Cardiac muscle cell (in vitro differentiated cells and primary cell): Measurements from ENCODE around the gene PIGA. TPM values are rescaled to one million over a fixed set of nuclear protein-coding genes. Genes with fewer than 3 reads are reported as not detected.
"Not testable (repeated sequence)": the region's sequence is repeated elsewhere in the genome, so short reads cannot be mapped to it uniquely, and the experiment has no call there.

Experiments
- DNase-seq, 2 donors: peaks; one replicate each; pipeline versions ENCODE4 v3.0.0 to v3.0.0-alpha.2; 2010 to 2017; ENCODE audit warnings: low read depth in 1 of 2, low spot score in 1 of 2
- H3K27ac ChIP-seq: fragments of 200-600 bp; sonication (generic); 2 replicates; pipeline ENCODE4 v1.5.1; 2016
- H3K27me3 ChIP-seq: fragments of 200-600 bp; sonication (generic); 2 replicates; pipeline ENCODE4 v1.6.0; 2016; ENCODE audit warnings: control low read depth
- H3K36me3 ChIP-seq: fragments of 200-600 bp; sonication (generic); 2 replicates; pipeline ENCODE4 v1.5.1; 2016; ENCODE audit warnings: control low read depth
- H3K4me1 ChIP-seq: fragments of 200-600 bp; sonication (generic); 2 replicates; pipeline ENCODE4 v1.8.1; 2017; ENCODE audit warnings: low read depth, mild to moderate bottlenecking, mixed run types
- H3K4me3 ChIP-seq: fragments of 200-600 bp; sonication (generic); 2 replicates; pipeline ENCODE4 v1.5.1; 2016; ENCODE audit warnings: mild to moderate bottlenecking
- H3K9me3 ChIP-seq: fragments of 200-600 bp; sonication (generic); 2 replicates; pipeline ENCODE4 v1.5.1; 2017; ENCODE audit warnings: low read depth, mild to moderate bottlenecking, control low read depth
- polyA plus RNA-seq: library from polyadenylated mRNA; unstranded; fragments of >200 nt; fragmentation: Nextera tagmentation; extraction: Ambion mirVana; gene quantifications from 2 replicates; pipeline ENCODE4 v1.2.1, GENCODE V29; 2016
- total RNA-seq: library from RNA; depleted of rRNA; stranded (reverse); fragments of >200 nt; gene quantifications from 2 replicates; pipeline ENCODE4 v1.2.3, GENCODE V29; 2016
- TF ChIP-seq, protein P1 (sequence below): IDR thresholded peaks from 2 replicates; pipeline ENCODE4 v1.5.1; 2012; ENCODE audit warnings: low read depth, mild to moderate bottlenecking, low read length

PIGA gene
- total and polyA plus RNA-seq, 2 experiments from 2014 or later: 6.7 to 12.3 TPM

DNA sequence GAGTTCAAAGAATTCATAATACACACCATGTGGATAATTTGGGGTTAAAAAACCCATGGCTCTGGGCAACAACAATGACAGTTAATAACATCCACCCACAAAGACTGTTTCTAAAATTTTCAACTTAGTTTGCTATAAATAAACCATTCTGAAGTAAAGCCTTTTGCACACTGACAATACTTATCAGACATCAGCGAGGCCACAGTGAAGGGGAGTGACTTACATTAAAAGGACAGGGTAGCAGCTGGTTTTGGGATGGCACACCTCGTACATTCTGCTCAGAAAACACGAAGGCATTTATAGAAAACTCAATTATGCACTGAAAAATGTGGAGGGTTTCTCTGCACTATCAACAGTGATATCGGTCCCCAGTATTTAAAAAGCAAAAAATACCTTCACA is 15.0 kb downstream of the PIGA start:
- no peak for DNase-seq
- H3K27ac ChIP-seq: peak overlapping the region; percentile 56
- H3K4me1 ChIP-seq: peaks cover 6% of the 10 kb centered on the region
- H3K4me3 ChIP-seq: no peak overlapping the region
- TF ChIP-seq, protein P1, sequence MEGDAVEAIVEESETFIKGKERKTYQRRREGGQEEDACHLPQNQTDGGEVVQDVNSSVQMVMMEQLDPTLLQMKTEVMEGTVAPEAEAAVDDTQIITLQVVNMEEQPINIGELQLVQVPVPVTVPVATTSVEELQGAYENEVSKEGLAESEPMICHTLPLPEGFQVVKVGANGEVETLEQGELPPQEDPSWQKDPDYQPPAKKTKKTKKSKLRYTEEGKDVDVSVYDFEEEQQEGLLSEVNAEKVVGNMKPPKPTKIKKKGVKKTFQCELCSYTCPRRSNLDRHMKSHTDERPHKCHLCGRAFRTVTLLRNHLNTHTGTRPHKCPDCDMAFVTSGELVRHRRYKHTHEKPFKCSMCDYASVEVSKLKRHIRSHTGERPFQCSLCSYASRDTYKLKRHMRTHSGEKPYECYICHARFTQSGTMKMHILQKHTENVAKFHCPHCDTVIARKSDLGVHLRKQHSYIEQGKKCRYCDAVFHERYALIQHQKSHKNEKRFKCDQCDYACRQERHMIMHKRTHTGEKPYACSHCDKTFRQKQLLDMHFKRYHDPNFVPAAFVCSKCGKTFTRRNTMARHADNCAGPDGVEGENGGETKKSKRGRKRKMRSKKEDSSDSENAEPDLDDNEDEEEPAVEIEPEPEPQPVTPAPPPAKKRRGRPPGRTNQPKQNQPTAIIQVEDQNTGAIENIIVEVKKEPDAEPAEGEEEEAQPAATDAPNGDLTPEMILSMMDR: no peak
- no peaks in the 10 kb centered on the region for H3K27me3 ChIP-seq
- H3K9me3 ChIP-seq: no peaks in the 10 kb centered on the region
- H3K36me3 ChIP-seq: no peaks in the 10 kb centered on the region

DNA sequence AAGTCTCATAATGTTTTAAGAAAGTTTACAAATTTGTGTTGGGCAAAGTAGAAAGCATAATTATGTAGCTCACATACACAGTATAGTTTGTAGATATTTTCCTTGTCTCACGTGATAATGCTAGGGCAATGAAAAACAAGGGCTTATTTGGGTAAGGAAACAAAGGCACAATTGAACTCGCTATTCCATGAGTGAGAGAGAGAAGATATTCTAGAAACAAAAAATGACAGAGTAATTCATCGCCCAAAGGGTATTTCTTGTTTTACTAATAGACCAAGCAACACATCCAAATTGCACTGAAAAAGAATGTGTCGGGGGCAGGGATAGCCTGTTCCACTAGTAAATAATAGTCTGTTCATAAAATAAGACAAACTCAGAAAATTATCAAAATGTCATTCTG is 16.2 kb downstream of the PIGA start:
- H3K4me3 ChIP-seq: no peak overlapping the region
- TF ChIP-seq, protein P1: no peak
- H3K36me3 ChIP-seq: no peaks in the 10 kb centered on the region
- peaks cover 10% of the 10 kb centered on the region for H3K4me1 ChIP-seq
- no peak for DNase-seq
- H3K27ac ChIP-seq: no peak overlapping the region
- no peaks in the 10 kb centered on the region for H3K9me3 ChIP-seq
- H3K27me3 ChIP-seq: no peaks in the 10 kb centered on the region

GRCh38 chrX:15315509-15315908 is 19.8 kb downstream of the PIGA start, which contains the start of gene ASB11:
ASB11 (minus strand) TSS chrX:15315640; CDS start chrX:15315605, 35 bp downstream.
- Histone ChIP-seq H3K36me3 (no peaks in the 10 kb centered on the region), H3K4me3 (no peak within 1 kb of the TSS), H3K27ac (no peak within 1 kb of the TSS), H3K9me3 (no peaks in the 10 kb centered on the region), H3K4me1 (peaks cover 11% of the 10 kb centered on the region), H3K27me3 (no peaks in the 10 kb centered on the region)
- DNase-seq: no peak
- TF ChIP-seq, protein P1: no peak

- no peak for DNase-seq
- Histone ChIP-seq H3K4me3 (no peak overlapping the region), H3K9me3 (no peaks in the 10 kb centered on the region), H3K4me1 (peaks cover 13% of the 10 kb centered on the region), H3K36me3 (no peaks in the 10 kb centered on the region), H3K27ac (no peak overlapping the region), H3K27me3 (no peaks in the 10 kb centered on the region)
- TF ChIP-seq, protein P1: no peak
Measured at GRCh38 chrX:15314472-15314871, 20.9 kb downstream of the PIGA start.

DNA sequence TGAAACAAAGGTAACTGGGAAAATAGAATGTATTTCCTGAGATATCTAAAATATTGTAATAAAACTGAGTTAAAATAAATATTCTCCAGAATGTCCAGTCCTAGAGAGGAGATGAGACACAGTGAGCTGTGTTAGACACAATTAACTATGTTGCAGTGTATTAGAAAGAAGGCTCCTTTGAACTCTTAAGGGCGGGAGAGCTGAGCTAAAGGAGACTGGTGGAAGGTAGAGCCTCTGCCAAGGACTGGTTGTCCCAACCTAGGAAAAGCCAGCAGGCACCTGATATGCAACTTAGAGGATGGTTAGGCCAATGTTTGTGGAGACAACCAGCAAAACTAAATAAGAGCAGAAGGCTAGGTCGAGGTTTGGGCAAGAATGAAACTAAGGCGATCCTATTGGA is 24.2 kb downstream of the PIGA start:
- Histone ChIP-seq H3K4me1 (peaks cover 13% of the 10 kb centered on the region), H3K27ac (no peak overlapping the region), H3K4me3 (no peak overlapping the region), H3K36me3 (no peaks in the 10 kb centered on the region), H3K9me3 (no peaks in the 10 kb centered on the region), H3K27me3 (no peaks in the 10 kb centered on the region)
- TF ChIP-seq, protein P1: no peak
- DNase-seq: no peak

DNA sequence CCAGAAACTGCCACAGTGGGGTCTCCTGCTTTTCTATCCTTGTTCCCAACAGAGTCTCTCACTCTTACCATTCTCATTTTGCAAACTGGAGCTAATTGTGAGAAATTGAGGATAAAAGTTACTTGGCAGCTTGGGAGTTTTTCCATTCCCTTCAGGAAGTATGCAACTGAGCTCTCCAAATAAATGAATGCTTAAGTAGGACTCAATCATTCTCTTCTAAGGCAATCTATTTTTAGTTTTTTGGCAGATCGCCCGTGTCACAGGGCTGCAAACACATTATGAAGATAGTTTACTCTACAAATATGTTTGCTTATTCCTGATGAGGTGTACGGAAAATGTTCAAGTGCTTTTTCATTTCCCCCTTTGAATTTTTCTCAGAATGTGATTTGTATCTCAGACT is 25.2 kb downstream of the PIGA start:
- Histone ChIP-seq H3K4me3 (no peak overlapping the region), H3K27ac (no peak overlapping the region), H3K27me3 (no peaks in the 10 kb centered on the region), H3K9me3 (no peaks in the 10 kb centered on the region), H3K4me1 (peaks cover 9% of the 10 kb centered on the region), H3K36me3 (no peaks in the 10 kb centered on the region)
- TF ChIP-seq, protein P1: no peak
- peak; percentile 50 to 69 for DNase-seq

GRCh38 chrX:15305899-15306298 is 29.4 kb downstream of the PIGA start:
- not testable (repeated sequence) for DNase-seq, H3K27ac ChIP-seq, H3K27me3 ChIP-seq, H3K4me3 ChIP-seq, H3K9me3 ChIP-seq, H3K36me3 ChIP-seq, H3K4me1 ChIP-seq
